Measurements from ENCODE around the gene KBTBD7.

DNA sequence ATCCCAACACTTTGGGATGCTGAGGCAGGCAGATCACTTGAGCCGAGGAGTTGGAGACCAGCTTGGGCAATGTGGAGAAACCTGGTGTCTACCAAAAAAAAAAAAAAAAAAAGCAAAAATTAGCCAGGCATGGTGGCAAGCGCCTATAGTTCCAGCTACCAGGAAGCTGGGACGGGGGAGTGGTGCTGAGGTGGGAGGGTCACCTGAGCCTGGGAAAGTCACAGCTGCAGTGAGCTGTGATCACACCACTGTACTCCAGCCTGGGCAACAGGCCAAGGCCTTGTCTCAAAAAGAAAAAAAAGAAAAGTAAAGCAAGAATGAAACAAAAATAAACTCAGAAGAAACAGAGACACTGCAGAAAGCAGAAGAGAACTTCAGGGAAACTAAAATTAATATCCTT, 37.4 kb upstream of the KBTBD7 start:
- TF ChIP-seq POLR2AphosphoS5 (IDR thresholded peaks at IDR 0.05; ENCODE audit: low read depth, low read length) (no peak), POLR2A (IDR thresholded peaks at IDR 0.05; ENCODE audit: low read depth, low read length) (no peak), TAF1 (IDR thresholded peaks at IDR 0.05; ENCODE audit: low read depth, low read length) (no peak)

Measured in GM12891 (cell line).